ENCODE results near the gene SLC22A17. TPM values are rescaled to one million over a fixed set of nuclear protein-coding genes. Genes with fewer than 3 reads are reported as not detected.

SLC22A17 gene
- total and polyA plus RNA-seq, 2 of the 8 experiments (the other 6 are each of a cell fraction or from before 2014, with no cell fraction given) = 43.0 to 49.0 TPM

- H2BK120ac ChIP-seq (replicated peaks; ENCODE audit: low read depth, low read length) = no peak overlapping the region
- peak in 1 of 2 experiments; percentile 63 for DNase-seq (ENCODE audit: low read depth in 1 of 2, low spot score in 2 of 2)
- H3K14ac ChIP-seq (ENCODE audit: insufficient read length) = no peak overlapping the region
- POLR2A ChIA-PET (ENCODE audit: partially characterized antibody) = interaction anchor here (0.5 to 4.7 kb wide), 38 partner anchors 8 to 456 kb away, joined by 3 to 48 read pairs (median 5); partner anchors contain the start of genes ACIN1, AP1G2, BCL2L2 and CMTM5
- H3K4me3 ChIP-seq (ENCODE audit: extremely low read depth in 1 of 4, insufficient read depth in 2 of 4, low read depth in 3 of 4, low read length in 4 of 4) = peak overlapping the region; percentile 96 to 100 (median 99)
- no peak overlapping the region for H2BK15ac ChIP-seq (ENCODE audit: low read length)
- H4K20me1 ChIP-seq (replicated peaks in 1 of 2; ENCODE audit: control insufficient read depth in 1 of 2, insufficient read depth in 2 of 2, low read length in 2 of 2) = no peaks in the 10 kb centered on the region
- 3% methylated on average over 36 of the region's 64 CpGs; no CpG with 5 or more reads in 1 of the 2 experiments for WGBS, 2 experiments (ENCODE audit: extremely low coverage in 1 of 2, insufficient coverage in 1 of 2, insufficient read length in 1 of 2, insufficient replicate concordance in 2 of 2, low coverage in 1 of 2, low lambda C conversion rate in 2 of 2, missing lambda C conversion rate in 1 of 2)
- peak overlapping the region; percentile 83 for H3K27ac ChIP-seq (ENCODE audit: low read depth, low read length)
- H2BK20ac ChIP-seq (ENCODE audit: low read length) = no peak overlapping the region
- no peaks in the 10 kb centered on the region for H3K9me3 ChIP-seq (ENCODE audit: insufficient read depth in 2 of 2, low read depth in 1 of 2, low read length in 1 of 2)
- H4K91ac ChIP-seq (replicated peaks; ENCODE audit: insufficient read length, low read length) = peak overlapping the region; percentile 79
- peak overlapping the region; percentile 90 for H2AK5ac ChIP-seq (ENCODE audit: low read depth, low read length)
- H3K4me1 ChIP-seq (replicated peaks in 1 of 4; ENCODE audit: control insufficient read depth in 3 of 4, insufficient read depth in 4 of 4, low read length in 3 of 4) = peaks cover 0 to 6% (median 2%) of the 10 kb centered on the region in 4 experiments; a peak in 6 of 7 replicates
- no peak overlapping the region for H3K23ac ChIP-seq (ENCODE audit: insufficient read length)
- no peak overlapping the region for H3K4ac ChIP-seq (replicated peaks; ENCODE audit: insufficient read length, low read depth, low read length)
- H3K79me2 ChIP-seq (ENCODE audit: control insufficient read depth in 1 of 2, insufficient read depth in 2 of 2, low read length in 2 of 2) = peaks cover 11 to 17% of the 10 kb centered on the region in 2 experiments
- CTCF ChIA-PET (ENCODE audit: partially characterized antibody) = interaction anchor here (0.7 to 3.8 kb wide), 28 partner anchors 9 to 262 kb away, joined by 3 to 28 read pairs (median 3); partner anchors contain the start of genes BCL2L2 and SLC22A17
- no peaks in the 10 kb centered on the region for H3K27me3 ChIP-seq (replicated peaks in 1 of 4; ENCODE audit: control insufficient read depth in 3 of 4, extremely low read depth in 1 of 4, insufficient read depth in 3 of 4, low read length in 3 of 4)
- H4K8ac ChIP-seq (ENCODE audit: extremely low read depth, insufficient read depth, low read length) = peak overlapping the region; percentile 99; the same call in 1 of the 2 replicates
- no peak overlapping the region for H2AFZ ChIP-seq (ENCODE audit: low read length)
- peak overlapping the region; percentile 87 to 96 for H3K4me2 ChIP-seq (ENCODE audit: insufficient read depth in 1 of 2, low read depth in 2 of 2, low read length in 2 of 2)
- H4K5ac ChIP-seq (ENCODE audit: insufficient read length, low read depth, low read length) = peak overlapping the region; percentile 89
- no peak for FAIRE-seq
- peak overlapping the region; percentile 18; the same call in 1 of the 2 replicates for H2BK12ac ChIP-seq (ENCODE audit: low read depth, low read length)
- H3K79me1 ChIP-seq (ENCODE audit: low read depth, low read length) = peaks cover 10% of the 10 kb centered on the region; the same call in 1 of the 2 replicates
- peak overlapping the region; percentile 71 for H3K56ac ChIP-seq (replicated peaks; ENCODE audit: insufficient read length, low read depth, low read length)
- peaks cover 9 to 35% (median 24%) of the 10 kb centered on the region in 4 experiments; a peak in 7 of 8 replicates for H3K36me3 ChIP-seq (ENCODE audit: control insufficient read depth in 2 of 4, insufficient read depth in 4 of 4, low read length in 3 of 4)
- H3K23me2 ChIP-seq (ENCODE audit: low read depth, low read length) = peaks cover 10% of the 10 kb centered on the region
- H2BK5ac ChIP-seq (ENCODE audit: low read depth, low read length) = peak overlapping the region; percentile 36
- peak overlapping the region; percentile 92 to 98 (median 96) for H3K9ac ChIP-seq (replicated peaks in 1 of 4; ENCODE audit: extremely low read depth in 1 of 4, low read depth in 3 of 4, low read length in 3 of 4)
- H3K18ac ChIP-seq (ENCODE audit: extremely low read depth, low read length) = peak overlapping the region; percentile 43; the same call in 1 of the 2 replicates
- TF ChIP-seq CEBPB (IDR thresholded peaks at IDR 0.05; ENCODE audit: low read depth, low read length) = no peak
- TF ChIP-seq SIN3A (conservative IDR thresholded peaks at IDR 0.05 in 1 of 2, IDR thresholded peaks at IDR 0.05 in 1 of 2; ENCODE audit: low read depth in 1 of 2, low read length in 2 of 2) = peak in 1 of 2 experiments; percentile 40; a peak in 1 of 4 replicates
- 0 out of 2 replicates have a peak, but pooled peaks have one; percentile 18 for TF ChIP-seq MAX (IDR thresholded peaks at IDR 0.05)
- TF ChIP-seq TAF1 (IDR thresholded peaks at IDR 0.05; ENCODE audit: low read depth, low read length) = peak; percentile 57; the same call in 1 of the 2 replicates
- peak; percentile 49 for TF ChIP-seq TAF7 (optimal IDR thresholded peaks at IDR 0.05; ENCODE audit: borderline replicate concordance, low read depth, low read length)
- 0 out of 2 replicates have a peak, but pooled peaks have one; percentile 5 for TF ChIP-seq CREB1 (IDR thresholded peaks at IDR 0.05)
- peak; percentile 43 for TF ChIP-seq POLR2AphosphoS5 (IDR thresholded peaks at IDR 0.05; ENCODE audit: low read depth, low read length)
- no peak for TF ChIP-seq SP4 (IDR thresholded peaks at IDR 0.05; ENCODE audit: low read length)
- TF ChIP-seq SP1 (IDR thresholded peaks at IDR 0.05; ENCODE audit: low read depth, low read length) = no peak
- TF ChIP-seq E2F6 (IDR thresholded peaks at IDR 0.05) = no peak
These were observed 30.8 kb downstream of the SLC22A17 start for GRCh38 chr14:23321572-23322547.

All from H1 (cell line).